Stimulated activated CD8-positive, alpha-beta memory T cell treated with anti-CD3 and anti-CD28 coated beads, Interleukin-2, amount 100 ng/mL, for 1 hour (primary cell): ENCODE measurements around the gene PDSS1.
A peak's percentile ranks its signal among the peaks of the same experiment; 100 is the strongest.

Source experiments
- DNase-seq, 2 donors: peaks; one replicate each; pipeline ENCODE4 v3.0.0-alpha.2; 2020; ENCODE audit warnings: low read depth in 2 of 2

PDSS1 gene

GRCh38 chr10:26699631-26700030, 2.1 kb downstream of the PDSS1 start:
- no peak for DNase-seq

- no peak for DNase-seq
Measured at GRCh38 chr10:26700884-26701630, 3.6 kb downstream of the PDSS1 start.

- DNase-seq, result no peak
Measured at GRCh38 chr10:26703096-26703495, 5.6 kb downstream of the PDSS1 start.

- no peak for DNase-seq
Measured at GRCh38 chr10:26703974-26704373, 6.5 kb downstream of the PDSS1 start.

- DNase-seq, result no peak
Measured at GRCh38 chr10:26706206-26706605, 8.7 kb downstream of the PDSS1 start.

- no peak for DNase-seq
Measured at GRCh38 chr10:26706936-26707335, 9.4 kb downstream of the PDSS1 start.

- no peak for DNase-seq
Measured at GRCh38 chr10:26711324-26711723, 13.8 kb downstream of the PDSS1 start.

GRCh38 chr10:26714415-26715136, 17.1 kb downstream of the PDSS1 start:
- no peak for DNase-seq

GRCh38 chr10:26715137-26715487, 17.6 kb downstream of the PDSS1 start:
- no peak for DNase-seq

- DNase-seq, result no peak
Measured at GRCh38 chr10:26717476-26717875, 20.0 kb downstream of the PDSS1 start.

GRCh38 chr10:26721561-26721960, 24.1 kb downstream of the PDSS1 start:
- no peak for DNase-seq

- no peak for DNase-seq
Measured at GRCh38 chr10:26723016-26723415, 25.5 kb downstream of the PDSS1 start.

GRCh38 chr10:26725837-26726727, 28.6 kb downstream of the PDSS1 start:
- peak in 1 of 2 donors; percentile 19 for DNase-seq

- DNase-seq, result no peak
Measured at GRCh38 chr10:26727005-26727404, 29.5 kb downstream of the PDSS1 start.

- DNase-seq, result no peak
Measured at GRCh38 chr10:26728957-26729356, 31.5 kb downstream of the PDSS1 start.

- DNase-seq, result no peak
Measured at GRCh38 chr10:26729395-26729794, 31.9 kb downstream of the PDSS1 start.

GRCh38 chr10:26730552-26730951, 33.1 kb downstream of the PDSS1 start:
- DNase-seq, result no peak

- no peak for DNase-seq
Measured at GRCh38 chr10:26733750-26734568, 36.5 kb downstream of the PDSS1 start.

GRCh38 chr10:26735435-26735834, 37.9 kb downstream of the PDSS1 start:
- no peak for DNase-seq

- DNase-seq, result no peak
Measured at GRCh38 chr10:26737730-26738129, 40.2 kb downstream of the PDSS1 start.

GRCh38 chr10:26738301-26738911, 40.9 kb downstream of the PDSS1 start:
- DNase-seq, result no peak
